ENCODE measurements around the gene C19orf12. TPM values are rescaled to one million over a fixed set of nuclear protein-coding genes. Genes with fewer than 3 reads are reported as not detected.

Gene C19orf12
- total and polyA plus RNA-seq, 2 experiments from 2014 or later: 11.4 to 17.2 TPM

DNA sequence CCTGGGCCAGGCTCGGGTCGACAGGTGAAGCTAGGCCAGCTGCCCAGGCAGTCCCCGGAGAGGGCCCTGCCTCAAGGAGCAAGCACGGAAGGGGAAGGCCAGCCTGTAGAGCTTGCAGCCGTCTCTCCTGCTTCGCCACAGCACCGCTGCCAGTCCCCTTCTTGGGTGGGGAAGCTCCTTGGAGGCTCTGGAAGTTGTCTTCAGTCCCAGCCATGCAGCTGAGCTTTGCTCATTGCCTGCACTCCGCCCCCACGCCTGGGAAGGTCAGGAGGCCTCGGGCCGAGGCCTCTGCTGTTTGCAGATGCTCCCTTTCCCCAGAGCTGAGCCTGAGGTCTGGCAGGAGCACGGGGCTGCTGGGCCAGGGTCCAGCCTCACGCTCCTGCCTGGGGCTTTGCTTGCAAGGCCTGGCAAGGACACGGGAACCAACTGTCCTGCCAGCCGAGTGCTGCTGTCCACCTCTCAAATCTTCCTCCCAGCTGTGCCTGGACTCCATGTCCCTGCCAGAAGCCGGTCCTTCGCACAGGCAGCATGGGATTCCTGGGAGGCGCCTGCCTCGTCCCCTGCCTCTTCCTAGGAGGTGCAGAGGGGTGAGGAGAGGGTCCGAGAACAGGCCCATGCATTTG lies 36.5 kb downstream of the C19orf12 start:
- TF ChIP-seq, protein P1, sequence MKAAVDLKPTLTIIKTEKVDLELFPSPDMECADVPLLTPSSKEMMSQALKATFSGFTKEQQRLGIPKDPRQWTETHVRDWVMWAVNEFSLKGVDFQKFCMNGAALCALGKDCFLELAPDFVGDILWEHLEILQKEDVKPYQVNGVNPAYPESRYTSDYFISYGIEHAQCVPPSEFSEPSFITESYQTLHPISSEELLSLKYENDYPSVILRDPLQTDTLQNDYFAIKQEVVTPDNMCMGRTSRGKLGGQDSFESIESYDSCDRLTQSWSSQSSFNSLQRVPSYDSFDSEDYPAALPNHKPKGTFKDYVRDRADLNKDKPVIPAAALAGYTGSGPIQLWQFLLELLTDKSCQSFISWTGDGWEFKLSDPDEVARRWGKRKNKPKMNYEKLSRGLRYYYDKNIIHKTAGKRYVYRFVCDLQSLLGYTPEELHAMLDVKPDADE (IDR thresholded peaks at IDR 0.05): no peak
- Histone ChIP-seq H3K79me2 (replicated peaks; ENCODE audit: insufficient read depth) (no peaks in the 10 kb centered on the region), H3K9me2 (ENCODE audit: insufficient read depth) (no peaks in the 10 kb centered on the region), H3K36me3 (ENCODE audit: insufficient read depth) (no peaks in the 10 kb centered on the region), H3K4me1 (ENCODE audit: insufficient read depth) (no peaks in the 10 kb centered on the region), H3K27me3 (ENCODE audit: insufficient read depth) (no peaks in the 10 kb centered on the region), H3F3A (replicated peaks; ENCODE audit: low read depth) (no peaks in the 10 kb centered on the region), H3K4me2 (no peak overlapping the region), H3K27ac (ENCODE audit: low read depth) (no peak overlapping the region), H3K4me3 (no peak overlapping the region), H2AFZ (no peak overlapping the region), H4K20me1 (replicated peaks; ENCODE audit: insufficient read depth) (no peaks in the 10 kb centered on the region)
- ATAC-seq (no peak), DNase-seq (ENCODE audit: low spot score) (no peak)
- Mint-ChIP-seq H3K4me3 (no peak overlapping the region), H3K27me3 (ENCODE audit: insufficient read depth, low read depth, poor library complexity) (peaks cover 11% of the 10 kb centered on the region), H3K4me1 (peaks cover 4% of the 10 kb centered on the region), H3K36me3 (ENCODE audit: low read depth) (peaks cover 3% of the 10 kb centered on the region; the same call in 1 of the 3 replicates), H3K9me3 (no peaks in the 10 kb centered on the region; the same call in 2 of the 3 replicates), H3K27ac (no peak overlapping the region)

DNA sequence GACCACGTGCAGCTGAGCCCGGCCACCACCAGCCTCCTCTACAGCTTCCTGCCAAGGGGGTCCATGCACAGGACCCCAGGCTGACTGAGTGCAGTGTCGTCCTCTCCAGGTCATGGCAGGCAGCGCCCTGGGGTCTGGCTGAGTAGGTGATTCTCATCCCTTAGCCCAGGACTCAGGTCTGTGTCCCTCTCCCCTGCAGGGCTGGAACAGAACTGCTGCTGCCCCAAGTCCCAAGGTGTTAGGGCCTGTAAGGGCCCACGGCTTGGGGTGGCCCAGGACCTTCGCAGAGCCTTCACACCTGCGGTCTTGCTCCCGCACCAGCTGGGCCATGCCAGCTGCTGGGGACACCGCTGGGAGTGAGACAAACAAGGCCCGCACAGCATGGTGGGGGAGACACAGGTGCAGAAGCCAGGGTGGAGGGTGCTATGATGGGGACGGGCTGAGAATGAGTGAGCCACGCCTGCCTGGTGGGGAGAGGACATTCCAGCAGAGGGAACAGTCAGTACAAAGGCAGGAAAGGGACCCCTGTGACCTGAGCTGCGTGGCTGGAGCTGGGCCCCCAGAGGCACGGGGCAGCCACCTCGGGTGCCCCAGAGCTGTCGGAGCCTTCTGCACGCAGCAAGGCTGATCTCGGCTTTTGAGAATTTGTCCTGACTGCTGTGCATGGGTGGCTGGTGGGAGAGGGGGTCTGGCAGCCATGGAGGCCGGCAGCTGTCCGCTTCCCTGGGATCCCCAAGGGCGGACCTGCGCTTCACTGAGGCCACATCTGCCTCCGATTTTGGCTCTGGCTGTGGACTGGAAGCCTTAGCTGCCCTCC lies 37.9 kb downstream of the C19orf12 start:
- Mint-ChIP-seq H3K4me1 (peaks cover 3% of the 10 kb centered on the region; the same call in 1 of the 3 replicates), H3K27me3 (ENCODE audit: insufficient read depth, low read depth, poor library complexity) (peaks cover 11% of the 10 kb centered on the region), H3K27ac (peak overlapping the region; percentile 72), H3K9me3 (no peaks in the 10 kb centered on the region; the same call in 2 of the 3 replicates), H3K36me3 (ENCODE audit: low read depth) (peaks cover 3% of the 10 kb centered on the region; the same call in 1 of the 3 replicates), H3K4me3 (no peak overlapping the region)
- peaks cover 4% of the 10 kb centered on the region for H3K79me2 ChIP-seq (replicated peaks; ENCODE audit: insufficient read depth)
- H2AFZ ChIP-seq: no peak overlapping the region
- H3K4me1 ChIP-seq (ENCODE audit: insufficient read depth): no peaks in the 10 kb centered on the region
- H3K4me3 ChIP-seq: no peak overlapping the region
- TF ChIP-seq, protein P2, sequence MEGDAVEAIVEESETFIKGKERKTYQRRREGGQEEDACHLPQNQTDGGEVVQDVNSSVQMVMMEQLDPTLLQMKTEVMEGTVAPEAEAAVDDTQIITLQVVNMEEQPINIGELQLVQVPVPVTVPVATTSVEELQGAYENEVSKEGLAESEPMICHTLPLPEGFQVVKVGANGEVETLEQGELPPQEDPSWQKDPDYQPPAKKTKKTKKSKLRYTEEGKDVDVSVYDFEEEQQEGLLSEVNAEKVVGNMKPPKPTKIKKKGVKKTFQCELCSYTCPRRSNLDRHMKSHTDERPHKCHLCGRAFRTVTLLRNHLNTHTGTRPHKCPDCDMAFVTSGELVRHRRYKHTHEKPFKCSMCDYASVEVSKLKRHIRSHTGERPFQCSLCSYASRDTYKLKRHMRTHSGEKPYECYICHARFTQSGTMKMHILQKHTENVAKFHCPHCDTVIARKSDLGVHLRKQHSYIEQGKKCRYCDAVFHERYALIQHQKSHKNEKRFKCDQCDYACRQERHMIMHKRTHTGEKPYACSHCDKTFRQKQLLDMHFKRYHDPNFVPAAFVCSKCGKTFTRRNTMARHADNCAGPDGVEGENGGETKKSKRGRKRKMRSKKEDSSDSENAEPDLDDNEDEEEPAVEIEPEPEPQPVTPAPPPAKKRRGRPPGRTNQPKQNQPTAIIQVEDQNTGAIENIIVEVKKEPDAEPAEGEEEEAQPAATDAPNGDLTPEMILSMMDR (conservative IDR thresholded peaks at IDR 0.05; ENCODE audit: low read depth in 2 of 2): 0 out of 4 replicates have a peak, but pooled peaks of 1 of the 2 experiments have one; percentile 7
- TF ChIP-seq, protein P3, sequence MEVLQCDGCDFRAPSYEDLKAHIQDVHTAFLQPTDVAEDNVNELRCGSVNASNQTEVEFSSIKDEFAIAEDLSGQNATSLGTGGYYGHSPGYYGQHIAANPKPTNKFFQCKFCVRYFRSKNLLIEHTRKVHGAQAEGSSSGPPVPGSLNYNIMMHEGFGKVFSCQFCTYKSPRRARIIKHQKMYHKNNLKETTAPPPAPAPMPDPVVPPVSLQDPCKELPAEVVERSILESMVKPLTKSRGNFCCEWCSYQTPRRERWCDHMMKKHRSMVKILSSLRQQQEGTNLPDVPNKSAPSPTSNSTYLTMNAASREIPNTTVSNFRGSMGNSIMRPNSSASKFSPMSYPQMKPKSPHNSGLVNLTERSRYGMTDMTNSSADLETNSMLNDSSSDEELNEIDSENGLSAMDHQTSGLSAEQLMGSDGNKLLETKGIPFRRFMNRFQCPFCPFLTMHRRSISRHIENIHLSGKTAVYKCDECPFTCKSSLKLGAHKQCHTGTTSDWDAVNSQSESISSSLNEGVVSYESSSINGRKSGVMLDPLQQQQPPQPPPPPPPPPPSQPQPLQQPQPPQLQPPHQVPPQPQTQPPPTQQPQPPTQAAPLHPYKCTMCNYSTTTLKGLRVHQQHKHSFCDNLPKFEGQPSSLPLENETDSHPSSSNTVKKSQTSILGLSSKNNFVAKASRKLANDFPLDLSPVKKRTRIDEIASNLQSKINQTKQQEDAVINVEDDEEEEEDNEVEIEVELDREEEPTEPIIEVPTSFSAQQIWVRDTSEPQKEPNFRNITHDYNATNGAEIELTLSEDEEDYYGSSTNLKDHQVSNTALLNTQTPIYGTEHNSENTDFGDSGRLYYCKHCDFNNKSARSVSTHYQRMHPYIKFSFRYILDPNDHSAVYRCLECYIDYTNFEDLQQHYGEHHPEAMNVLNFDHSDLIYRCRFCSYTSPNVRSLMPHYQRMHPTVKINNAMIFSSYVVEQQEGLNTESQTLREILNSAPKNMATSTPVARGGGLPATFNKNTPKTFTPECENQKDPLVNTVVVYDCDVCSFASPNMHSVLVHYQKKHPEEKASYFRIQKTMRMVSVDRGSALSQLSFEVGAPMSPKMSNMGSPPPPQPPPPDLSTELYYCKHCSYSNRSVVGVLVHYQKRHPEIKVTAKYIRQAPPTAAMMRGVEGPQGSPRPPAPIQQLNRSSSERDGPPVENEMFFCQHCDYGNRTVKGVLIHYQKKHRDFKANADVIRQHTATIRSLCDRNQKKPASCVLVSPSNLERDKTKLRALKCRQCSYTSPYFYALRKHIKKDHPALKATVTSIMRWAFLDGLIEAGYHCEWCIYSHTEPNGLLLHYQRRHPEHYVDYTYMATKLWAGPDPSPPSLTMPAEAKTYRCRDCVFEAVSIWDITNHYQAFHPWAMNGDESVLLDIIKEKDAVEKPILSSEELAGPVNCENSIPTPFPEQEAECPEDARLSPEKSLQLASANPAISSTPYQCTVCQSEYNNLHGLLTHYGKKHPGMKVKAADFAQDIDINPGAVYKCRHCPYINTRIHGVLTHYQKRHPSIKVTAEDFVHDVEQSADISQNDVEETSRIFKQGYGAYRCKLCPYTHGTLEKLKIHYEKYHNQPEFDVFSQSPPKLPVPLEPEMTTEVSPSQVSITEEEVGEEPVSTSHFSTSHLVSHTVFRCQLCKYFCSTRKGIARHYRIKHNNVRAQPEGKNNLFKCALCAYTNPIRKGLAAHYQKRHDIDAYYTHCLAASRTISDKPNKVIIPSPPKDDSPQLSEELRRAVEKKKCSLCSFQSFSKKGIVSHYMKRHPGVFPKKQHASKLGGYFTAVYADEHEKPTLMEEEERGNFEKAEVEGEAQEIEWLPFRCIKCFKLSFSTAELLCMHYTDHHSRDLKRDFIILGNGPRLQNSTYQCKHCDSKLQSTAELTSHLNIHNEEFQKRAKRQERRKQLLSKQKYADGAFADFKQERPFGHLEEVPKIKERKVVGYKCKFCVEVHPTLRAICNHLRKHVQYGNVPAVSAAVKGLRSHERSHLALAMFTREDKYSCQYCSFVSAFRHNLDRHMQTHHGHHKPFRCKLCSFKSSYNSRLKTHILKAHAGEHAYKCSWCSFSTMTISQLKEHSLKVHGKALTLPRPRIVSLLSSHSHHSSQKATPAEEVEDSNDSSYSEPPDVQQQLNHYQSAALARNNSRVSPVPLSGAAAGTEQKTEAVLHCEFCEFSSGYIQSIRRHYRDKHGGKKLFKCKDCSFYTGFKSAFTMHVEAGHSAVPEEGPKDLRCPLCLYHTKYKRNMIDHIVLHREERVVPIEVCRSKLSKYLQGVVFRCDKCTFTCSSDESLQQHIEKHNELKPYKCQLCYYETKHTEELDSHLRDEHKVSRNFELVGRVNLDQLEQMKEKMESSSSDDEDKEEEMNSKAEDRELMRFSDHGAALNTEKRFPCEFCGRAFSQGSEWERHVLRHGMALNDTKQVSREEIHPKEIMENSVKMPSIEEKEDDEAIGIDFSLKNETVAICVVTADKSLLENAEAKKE (CRISPR knock-in tag; IDR thresholded peaks at IDR 0.05): no peak
- no peaks in the 10 kb centered on the region for H3F3A ChIP-seq (replicated peaks; ENCODE audit: low read depth)
- DNase-seq (ENCODE audit: low spot score) (peak; percentile 47), ATAC-seq (peak; percentile 76)
- H3K36me3 ChIP-seq (ENCODE audit: insufficient read depth): no peaks in the 10 kb centered on the region
- H4K20me1 ChIP-seq (replicated peaks; ENCODE audit: insufficient read depth): no peaks in the 10 kb centered on the region
- H3K27me3 ChIP-seq (ENCODE audit: insufficient read depth): no peaks in the 10 kb centered on the region
- H3K27ac ChIP-seq (ENCODE audit: low read depth): no peak overlapping the region
- H3K4me2 ChIP-seq: no peak overlapping the region
- H3K9me2 ChIP-seq (ENCODE audit: insufficient read depth): no peaks in the 10 kb centered on the region
